ENCODE results near the gene AQP1.

The AQP1 gene

DNA sequence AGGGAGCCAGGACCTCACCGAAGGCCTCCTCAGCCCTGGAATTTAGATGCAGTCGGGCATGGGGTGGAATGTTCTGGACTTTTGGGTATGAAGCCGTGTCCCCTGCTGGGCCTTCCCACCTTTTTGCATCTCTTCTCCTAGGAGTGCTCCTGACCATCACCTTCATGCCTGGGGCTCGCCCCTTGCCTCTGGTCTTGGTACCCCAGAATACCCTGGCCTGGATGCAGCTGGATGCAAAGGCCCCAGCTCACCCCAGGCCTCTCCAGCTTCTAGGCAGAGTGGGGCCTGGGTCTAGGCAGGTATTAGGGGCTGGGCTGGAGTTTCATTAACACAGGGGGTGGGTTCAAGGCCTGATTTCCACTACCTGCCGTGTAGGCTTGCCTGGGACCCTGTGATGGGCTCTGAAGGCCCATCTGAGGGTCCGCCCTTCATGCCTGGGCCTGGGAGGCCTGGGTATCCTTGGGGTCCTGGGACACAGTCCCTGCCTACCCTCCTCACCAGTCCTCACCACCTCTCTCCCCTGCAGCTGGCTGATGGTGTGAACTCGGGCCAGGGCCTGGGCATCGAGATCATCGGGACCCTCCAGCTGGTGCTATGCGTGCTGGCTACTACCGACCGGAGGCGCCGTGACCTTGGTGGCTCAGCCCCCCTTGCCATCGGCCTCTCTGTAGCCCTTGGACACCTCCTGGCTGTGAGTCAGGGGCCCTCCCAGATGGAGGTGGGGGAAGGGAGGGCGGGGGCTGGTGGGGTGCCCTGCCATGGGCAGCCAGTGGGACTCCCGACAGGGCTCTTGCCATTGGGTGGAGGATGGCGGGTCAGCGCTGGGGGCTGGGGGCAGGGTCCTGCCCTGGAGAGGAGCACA is 10.1 kb downstream of the AQP1 start:
- Histone ChIP-seq H3K4me3 (ENCODE audit: low read length) (no peak overlapping the region), H3K36me3 (ENCODE audit: insufficient read depth, low read length) (no peaks in the 10 kb centered on the region), H3K9me3 (ENCODE audit: low read length) (no peaks in the 10 kb centered on the region), H3K4me1 (ENCODE audit: insufficient read depth, low read length) (no peaks in the 10 kb centered on the region), H3K27me3 (ENCODE audit: insufficient read depth, low read length) (peaks cover 5% of the 10 kb centered on the region), H2AFZ (ENCODE audit: low read depth, low read length) (no peak overlapping the region)

DNA sequence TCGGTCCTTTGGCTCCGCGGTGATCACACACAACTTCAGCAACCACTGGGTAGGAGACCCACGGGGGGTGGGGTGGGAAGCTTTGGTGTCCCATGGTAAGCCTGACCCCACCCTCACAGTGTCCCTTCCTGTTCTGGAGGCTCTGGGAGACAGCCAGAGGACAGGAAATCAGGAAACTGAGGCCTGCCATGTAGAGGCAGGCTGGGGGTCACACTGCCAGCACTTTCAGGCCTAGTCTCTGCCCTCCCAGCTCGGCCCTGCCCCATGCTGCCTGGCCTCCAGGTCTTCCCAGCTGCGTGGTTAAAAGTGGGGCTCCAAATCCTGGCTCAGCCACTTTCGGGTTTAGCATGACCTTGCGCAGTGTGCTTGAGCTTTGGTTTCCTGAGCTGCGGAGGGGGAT is 10.9 kb downstream of the AQP1 start:
- Histone ChIP-seq H3K9me3 (ENCODE audit: low read length) (peaks cover 3% of the 10 kb centered on the region), H3K36me3 (ENCODE audit: insufficient read depth, low read length) (no peaks in the 10 kb centered on the region), H3K4me1 (ENCODE audit: insufficient read depth, low read length) (no peaks in the 10 kb centered on the region), H3K4me3 (ENCODE audit: low read length) (no peak overlapping the region), H3K27me3 (ENCODE audit: insufficient read depth, low read length) (no peaks in the 10 kb centered on the region), H2AFZ (ENCODE audit: low read depth, low read length) (no peak overlapping the region)

DNA sequence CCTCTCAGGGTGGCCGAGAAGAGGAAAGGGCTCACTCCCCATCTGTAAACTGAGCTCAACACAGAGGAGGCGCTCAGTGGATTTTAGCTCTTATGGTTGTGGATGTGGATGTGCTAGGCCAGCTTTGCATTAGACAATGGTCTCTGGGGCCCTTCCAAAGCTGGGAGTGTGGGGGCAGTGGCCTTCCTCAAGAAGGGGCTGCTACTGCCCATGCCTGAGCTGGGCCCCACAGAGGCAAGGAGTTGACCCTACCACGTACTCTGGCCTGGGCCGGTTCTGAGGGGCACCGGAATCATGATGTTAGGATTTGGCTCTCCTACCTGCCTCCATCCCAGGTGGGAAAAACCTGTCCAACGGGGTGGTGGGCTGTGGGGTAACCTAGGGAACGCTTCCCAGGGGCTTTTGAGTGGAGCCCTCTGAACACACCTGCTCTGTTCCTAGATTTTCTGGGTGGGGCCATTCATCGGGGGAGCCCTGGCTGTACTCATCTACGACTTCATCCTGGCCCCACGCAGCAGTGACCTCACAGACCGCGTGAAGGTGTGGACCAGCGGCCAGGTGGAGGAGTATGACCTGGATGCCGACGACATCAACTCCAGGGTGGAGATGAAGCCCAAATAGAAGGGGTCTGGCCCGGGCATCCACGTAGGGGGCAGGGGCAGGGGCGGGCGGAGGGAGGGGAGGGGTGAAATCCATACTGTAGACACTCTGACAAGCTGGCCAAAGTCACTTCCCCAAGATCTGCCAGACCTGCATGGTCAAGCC is 11.5 kb downstream of the AQP1 start:
- H3K4me3 ChIP-seq (ENCODE audit: low read length) = no peak overlapping the region
- H3K36me3 ChIP-seq (ENCODE audit: insufficient read depth, low read length) = no peaks in the 10 kb centered on the region
- H3K27me3 ChIP-seq (ENCODE audit: insufficient read depth, low read length) = no peaks in the 10 kb centered on the region
- no peak overlapping the region for H2AFZ ChIP-seq (ENCODE audit: low read depth, low read length)
- no peaks in the 10 kb centered on the region for H3K4me1 ChIP-seq (ENCODE audit: insufficient read depth, low read length)
- H3K9me3 ChIP-seq (ENCODE audit: low read length) = peaks cover 3% of the 10 kb centered on the region

DNA sequence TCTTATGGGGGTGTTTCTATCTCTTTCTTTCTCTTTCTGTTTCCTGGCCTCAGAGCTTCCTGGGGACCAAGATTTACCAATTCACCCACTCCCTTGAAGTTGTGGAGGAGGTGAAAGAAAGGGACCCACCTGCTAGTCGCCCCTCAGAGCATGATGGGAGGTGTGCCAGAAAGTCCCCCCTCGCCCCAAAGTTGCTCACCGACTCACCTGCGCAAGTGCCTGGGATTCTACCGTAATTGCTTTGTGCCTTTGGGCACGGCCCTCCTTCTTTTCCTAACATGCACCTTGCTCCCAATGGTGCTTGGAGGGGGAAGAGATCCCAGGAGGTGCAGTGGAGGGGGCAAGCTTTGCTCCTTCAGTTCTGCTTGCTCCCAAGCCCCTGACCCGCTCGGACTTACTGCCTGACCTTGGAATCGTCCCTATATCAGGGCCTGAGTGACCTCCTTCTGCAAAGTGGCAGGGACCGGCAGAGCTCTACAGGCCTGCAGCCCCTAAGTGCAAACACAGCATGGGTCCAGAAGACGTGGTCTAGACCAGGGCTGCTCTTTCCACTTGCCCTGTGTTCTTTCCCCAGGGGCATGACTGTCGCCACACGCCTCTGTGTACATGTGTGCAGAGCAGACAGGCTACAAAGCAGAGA is 12.2 kb downstream of the AQP1 start:
- no peak overlapping the region for H2AFZ ChIP-seq (ENCODE audit: low read depth, low read length)
- H3K27me3 ChIP-seq (ENCODE audit: insufficient read depth, low read length) = no peaks in the 10 kb centered on the region
- no peaks in the 10 kb centered on the region for H3K4me1 ChIP-seq (ENCODE audit: insufficient read depth, low read length)
- H3K9me3 ChIP-seq (ENCODE audit: low read length) = peaks cover 3% of the 10 kb centered on the region
- no peak overlapping the region for H3K4me3 ChIP-seq (ENCODE audit: low read length)
- no peaks in the 10 kb centered on the region for H3K36me3 ChIP-seq (ENCODE audit: insufficient read depth, low read length)

DNA sequence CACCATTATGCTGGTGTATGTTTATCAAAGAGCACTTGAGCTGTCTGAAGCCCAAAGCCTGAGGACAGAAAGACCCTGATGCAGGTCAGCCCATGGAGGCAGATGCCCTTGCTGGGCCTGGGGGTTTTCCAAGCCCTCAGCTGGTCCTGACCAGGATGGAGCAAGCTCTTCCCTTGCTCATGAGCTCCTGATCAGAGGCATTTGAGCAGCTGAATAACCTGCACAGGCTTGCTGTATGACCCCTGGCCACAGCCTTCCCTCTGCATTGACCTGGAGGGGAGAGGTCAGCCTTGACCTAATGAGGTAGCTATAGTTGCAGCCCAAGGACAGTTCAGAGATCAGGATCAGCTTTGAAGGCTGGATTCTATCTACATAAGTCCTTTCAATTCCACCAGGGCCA is 13.0 kb downstream of the AQP1 start:
- no peaks in the 10 kb centered on the region for H3K4me1 ChIP-seq (ENCODE audit: insufficient read depth, low read length)
- H3K4me3 ChIP-seq (ENCODE audit: low read length) = no peak overlapping the region
- no peaks in the 10 kb centered on the region for H3K36me3 ChIP-seq (ENCODE audit: insufficient read depth, low read length)
- H3K27me3 ChIP-seq (ENCODE audit: insufficient read depth, low read length) = no peaks in the 10 kb centered on the region
- no peak overlapping the region for H2AFZ ChIP-seq (ENCODE audit: low read depth, low read length)
- peaks cover 3% of the 10 kb centered on the region for H3K9me3 ChIP-seq (ENCODE audit: low read length)

DNA sequence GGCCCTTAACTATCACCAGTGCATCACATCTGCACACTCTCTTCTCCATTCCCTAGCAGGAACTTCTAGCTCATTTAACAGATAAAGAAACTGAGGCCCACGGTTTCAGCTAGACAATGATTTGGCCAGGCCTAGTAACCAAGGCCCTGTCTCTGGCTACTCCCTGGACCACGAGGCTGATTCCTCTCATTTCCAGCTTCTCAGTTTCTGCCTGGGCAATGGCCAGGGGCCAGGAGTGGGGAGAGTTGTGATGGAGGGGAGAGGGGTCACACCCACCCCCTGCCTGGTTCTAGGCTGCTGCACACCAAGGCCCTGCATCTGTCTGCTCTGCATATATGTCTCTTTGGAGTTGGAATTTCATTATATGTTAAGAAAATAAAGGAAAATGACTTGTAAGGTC is 13.5 kb downstream of the AQP1 start:
- no peaks in the 10 kb centered on the region for H3K27me3 ChIP-seq (ENCODE audit: insufficient read depth, low read length)
- H3K4me1 ChIP-seq (ENCODE audit: insufficient read depth, low read length) = no peaks in the 10 kb centered on the region
- H2AFZ ChIP-seq (ENCODE audit: low read depth, low read length) = no peak overlapping the region
- no peak overlapping the region for H3K4me3 ChIP-seq (ENCODE audit: low read length)
- peaks cover 3% of the 10 kb centered on the region for H3K9me3 ChIP-seq (ENCODE audit: low read length)
- H3K36me3 ChIP-seq (ENCODE audit: insufficient read depth, low read length) = no peaks in the 10 kb centered on the region

DNA sequence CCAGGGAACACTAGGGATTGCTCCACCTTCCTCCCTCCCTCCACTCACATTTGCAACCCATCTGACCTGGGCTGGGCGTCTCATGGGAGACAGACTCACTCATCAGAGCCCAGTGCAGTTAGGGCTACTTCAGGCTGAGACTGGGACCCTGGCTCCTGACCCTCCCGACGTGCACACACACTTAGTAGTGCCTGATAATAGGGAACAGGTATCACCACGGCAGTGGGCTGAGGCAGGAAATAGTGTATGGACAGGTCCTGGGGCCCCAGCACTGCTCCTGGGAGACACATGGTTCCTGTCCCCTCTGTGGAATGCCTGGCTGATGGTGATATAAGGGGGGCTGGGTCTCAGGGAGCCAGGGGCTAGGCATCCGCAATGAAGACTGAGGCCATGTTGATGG is 14.3 kb downstream of the AQP1 start:
- Histone ChIP-seq H3K9me3 (ENCODE audit: low read length) (peaks cover 3% of the 10 kb centered on the region), H3K27me3 (ENCODE audit: insufficient read depth, low read length) (no peaks in the 10 kb centered on the region), H3K4me3 (ENCODE audit: low read length) (no peak overlapping the region), H3K4me1 (ENCODE audit: insufficient read depth, low read length) (no peaks in the 10 kb centered on the region), H2AFZ (ENCODE audit: low read depth, low read length) (no peak overlapping the region), H3K36me3 (ENCODE audit: insufficient read depth, low read length) (no peaks in the 10 kb centered on the region)

DNA sequence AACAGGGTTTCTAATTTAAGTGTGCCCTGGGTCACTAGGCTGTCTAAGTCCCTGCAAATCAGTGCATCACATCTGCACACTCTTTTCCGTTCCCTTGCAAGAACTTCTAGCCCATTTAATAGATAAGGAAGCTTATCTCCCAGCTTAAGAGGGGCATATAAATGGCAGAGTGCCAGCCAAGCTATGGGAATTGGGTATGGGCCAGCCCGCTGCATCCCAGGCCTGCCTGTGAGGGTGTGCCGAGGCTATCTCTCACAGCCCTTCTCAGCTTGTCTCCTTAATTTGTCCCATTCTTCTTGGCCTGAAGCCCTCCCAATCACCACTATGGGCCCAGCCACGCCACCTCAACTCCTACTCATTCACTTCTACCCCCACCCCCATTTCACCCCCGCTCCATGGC is 14.7 kb downstream of the AQP1 start:
- no peaks in the 10 kb centered on the region for H3K4me1 ChIP-seq (ENCODE audit: insufficient read depth, low read length)
- no peaks in the 10 kb centered on the region for H3K27me3 ChIP-seq (ENCODE audit: insufficient read depth, low read length)
- H3K4me3 ChIP-seq (ENCODE audit: low read length) = no peak overlapping the region
- peaks cover 3% of the 10 kb centered on the region for H3K9me3 ChIP-seq (ENCODE audit: low read length)
- no peaks in the 10 kb centered on the region for H3K36me3 ChIP-seq (ENCODE audit: insufficient read depth, low read length)
- no peak overlapping the region for H2AFZ ChIP-seq (ENCODE audit: low read depth, low read length)

DNA sequence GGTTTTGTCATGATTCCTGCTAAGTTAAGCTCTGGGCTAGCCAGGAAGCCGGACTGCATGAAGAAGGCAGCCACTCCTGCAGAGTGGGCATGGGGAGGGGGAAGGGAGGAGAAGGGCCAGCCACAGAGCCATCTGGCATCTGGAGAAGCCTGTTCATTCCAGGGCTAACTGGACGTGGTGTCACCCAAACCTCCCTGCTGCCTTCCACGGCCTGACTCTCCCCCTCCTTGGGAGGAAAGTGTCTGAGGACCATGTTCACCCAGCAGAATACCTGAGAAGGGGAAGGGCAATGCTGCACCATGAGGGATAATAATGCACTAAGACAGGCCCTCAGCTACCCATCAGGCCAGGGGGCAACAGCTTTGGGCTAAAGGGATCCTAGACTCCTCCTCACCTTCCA is 15.4 kb downstream of the AQP1 start:
- Histone ChIP-seq H3K36me3 (ENCODE audit: insufficient read depth, low read length) (no peaks in the 10 kb centered on the region), H3K4me3 (ENCODE audit: low read length) (no peak overlapping the region), H2AFZ (ENCODE audit: low read depth, low read length) (no peak overlapping the region), H3K9me3 (ENCODE audit: low read length) (peaks cover 3% of the 10 kb centered on the region), H3K4me1 (ENCODE audit: insufficient read depth, low read length) (no peaks in the 10 kb centered on the region), H3K27me3 (ENCODE audit: insufficient read depth, low read length) (no peaks in the 10 kb centered on the region)

DNA sequence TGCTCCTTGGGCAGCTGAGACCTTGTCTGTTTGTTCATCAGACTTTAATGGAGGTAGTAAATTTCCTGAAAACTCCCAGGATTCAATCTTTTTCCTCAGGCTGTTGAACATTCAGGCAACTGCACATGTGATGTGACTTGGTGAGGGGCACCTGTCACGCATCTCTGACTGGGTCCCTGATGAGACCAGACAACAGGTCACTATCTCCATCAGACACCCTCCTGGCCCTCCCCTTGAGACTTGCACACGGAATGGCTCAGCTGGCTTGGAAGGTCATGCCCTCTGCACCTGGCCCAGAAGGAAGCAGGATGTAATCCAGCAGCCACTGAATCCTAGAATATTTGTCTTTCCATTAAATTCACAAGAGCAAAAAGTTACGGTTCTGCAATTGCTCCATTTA is 15.9 kb downstream of the AQP1 start:
- H3K36me3 ChIP-seq (ENCODE audit: insufficient read depth, low read length) = no peaks in the 10 kb centered on the region
- peaks cover 3% of the 10 kb centered on the region for H3K9me3 ChIP-seq (ENCODE audit: low read length)
- H2AFZ ChIP-seq (ENCODE audit: low read depth, low read length) = no peak overlapping the region
- no peak overlapping the region for H3K4me3 ChIP-seq (ENCODE audit: low read length)
- no peaks in the 10 kb centered on the region for H3K4me1 ChIP-seq (ENCODE audit: insufficient read depth, low read length)
- no peaks in the 10 kb centered on the region for H3K27me3 ChIP-seq (ENCODE audit: insufficient read depth, low read length)

DNA sequence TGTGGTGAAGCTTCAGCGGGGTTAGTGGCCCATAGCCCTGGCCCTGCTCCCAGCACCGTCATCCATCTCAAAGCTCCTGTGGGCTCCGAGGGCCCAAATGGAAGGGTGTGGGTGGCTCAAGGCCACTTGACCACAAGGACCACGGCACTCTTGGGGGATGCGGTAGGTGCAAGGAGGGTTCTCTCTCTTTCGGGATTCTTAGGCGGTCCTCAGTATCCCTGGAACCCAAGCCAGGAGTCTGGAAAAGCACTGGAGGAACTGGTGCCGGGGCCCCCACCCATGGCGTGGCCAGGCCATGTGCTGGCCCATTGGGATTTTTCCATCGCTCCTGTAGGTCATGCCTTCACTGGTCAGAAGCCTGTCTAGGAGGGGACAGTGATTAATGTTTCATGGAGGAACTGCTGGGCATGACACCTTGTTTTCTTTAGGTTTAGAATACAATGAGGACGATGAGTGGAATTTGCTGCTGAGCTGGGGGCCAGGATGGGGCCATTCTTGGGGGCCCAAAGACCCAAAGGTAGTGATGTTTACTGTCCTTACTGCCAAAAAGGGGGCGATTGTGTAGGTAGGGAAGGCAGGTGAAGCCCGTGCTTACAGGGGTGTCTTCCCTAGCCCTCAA is 16.7 kb downstream of the AQP1 start:
- Histone ChIP-seq H3K4me1 (ENCODE audit: insufficient read depth, low read length) (no peaks in the 10 kb centered on the region), H3K9me3 (ENCODE audit: low read length) (peaks cover 3% of the 10 kb centered on the region), H3K36me3 (ENCODE audit: insufficient read depth, low read length) (no peaks in the 10 kb centered on the region), H2AFZ (ENCODE audit: low read depth, low read length) (no peak overlapping the region), H3K4me3 (ENCODE audit: low read length) (no peak overlapping the region), H3K27me3 (ENCODE audit: insufficient read depth, low read length) (no peaks in the 10 kb centered on the region)

DNA sequence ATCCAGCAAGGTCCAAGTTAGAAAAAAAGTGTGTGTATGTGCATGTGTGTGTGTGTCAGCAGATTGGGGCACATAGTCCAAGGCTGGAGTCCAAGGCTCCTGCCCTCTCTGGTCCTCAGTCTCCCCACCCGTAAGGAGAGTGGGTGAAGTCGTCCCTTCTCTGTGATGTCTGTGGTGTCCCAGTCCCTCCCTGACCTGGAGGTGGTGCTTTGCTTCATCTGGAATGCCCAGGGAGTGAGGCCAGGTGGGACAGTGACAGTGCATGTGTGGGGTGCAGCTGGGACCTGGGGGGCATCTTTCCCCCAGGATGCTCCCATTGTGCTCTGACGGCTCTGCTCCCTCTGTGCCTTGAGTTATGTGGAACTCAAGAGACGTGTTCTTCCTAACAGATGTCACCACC is 18.0 kb downstream of the AQP1 start:
- Histone ChIP-seq H3K4me3 (ENCODE audit: low read length) (no peak overlapping the region), H3K27me3 (ENCODE audit: insufficient read depth, low read length) (no peaks in the 10 kb centered on the region), H2AFZ (ENCODE audit: low read depth, low read length) (no peak overlapping the region)

DNA sequence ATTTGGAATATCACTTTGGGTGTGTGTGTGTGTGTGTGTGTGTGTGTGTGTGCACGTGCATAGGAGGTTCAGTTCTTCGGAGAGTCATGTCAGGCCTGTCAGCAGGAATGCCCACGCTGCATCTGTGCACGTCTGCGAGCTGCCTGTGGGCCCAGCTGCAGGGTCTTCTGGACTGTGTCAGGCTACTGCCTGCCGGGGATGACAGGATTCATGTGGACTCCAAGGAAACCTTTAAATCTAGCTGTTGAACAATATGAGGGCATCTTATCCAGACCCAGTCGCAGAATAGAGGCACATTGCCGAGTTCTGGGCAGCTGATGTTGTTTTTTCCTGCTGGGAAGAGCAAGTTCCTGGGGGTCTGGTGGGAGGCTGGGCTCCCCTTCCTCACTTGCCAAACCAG is 19.0 kb downstream of the AQP1 start:
- Histone ChIP-seq H3K4me3 (ENCODE audit: low read length) (no peak overlapping the region), H3K36me3 (ENCODE audit: insufficient read depth, low read length) (no peaks in the 10 kb centered on the region), H2AFZ (ENCODE audit: low read depth, low read length) (no peak overlapping the region), H3K27me3 (ENCODE audit: insufficient read depth, low read length) (no peaks in the 10 kb centered on the region), H3K4me1 (ENCODE audit: insufficient read depth, low read length) (no peaks in the 10 kb centered on the region), H3K9me3 (ENCODE audit: low read length) (peaks cover 3% of the 10 kb centered on the region)

More for the DNA sequence above, 18.0 kb downstream of the AQP1 start:
- Histone ChIP-seq H3K4me1 (ENCODE audit: insufficient read depth, low read length) (no peaks in the 10 kb centered on the region), H3K36me3 (ENCODE audit: insufficient read depth, low read length) (no peaks in the 10 kb centered on the region), H3K9me3 (ENCODE audit: low read length) (peaks cover 3% of the 10 kb centered on the region)

Data from neuron (in vitro differentiated cells).